Activated CD4-positive, alpha-beta T cell treated with anti-CD3 and anti-CD28 coated beads for 36 hours (primary cell): ENCODE measurements around the gene MAN2A2. TPM values are rescaled to one million over a fixed set of nuclear protein-coding genes. Genes with fewer than 3 reads are reported as not detected.

Experiments
- ATAC-seq: fragments of 200-7000 bp; cut with Tn5 transposase; one replicate; pipeline ENCODE4 v1.10.0; 2021; ENCODE audit warnings: mild to moderate bottlenecking, moderate library complexity
- CTCF ChIA-PET: fragments of 350-600 bp; sonication (Branson Sonifier 250); formaldehyde crosslinking; loops from one replicate; lab custom pipeline; 2021; ENCODE audit warnings: antibody characterized with exemption; lab: Charles Lee
- POLR2A ChIA-PET: fragments of 350-600 bp; sonication (Branson Sonifier 250); formaldehyde crosslinking; loops from one replicate; lab custom pipeline; 2021; ENCODE audit warnings: antibody characterized with exemption, inconsistent platforms; lab: Charles Lee
- DNase-seq: peaks from one replicate; pipeline ENCODE4 v3.0.0-alpha.2; 2020
- H3K27ac Mint-ChIP-seq: one replicate; pipeline ENCODE4 v1.8.0; 2021; ENCODE audit warnings: mixed read lengths
- H3K27me3 Mint-ChIP-seq: one replicate; pipeline ENCODE4 v1.8.0; 2021; ENCODE audit warnings: mixed read lengths
- H3K36me3 Mint-ChIP-seq: one replicate; pipeline ENCODE4 v1.8.0; 2021; ENCODE audit warnings: low read depth, mixed read lengths
- H3K4me1 Mint-ChIP-seq: one replicate; pipeline ENCODE4 v1.8.0; 2021; ENCODE audit warnings: mixed read lengths
- H3K4me3 Mint-ChIP-seq: one replicate; pipeline ENCODE4 v1.8.0; 2021; ENCODE audit warnings: mild to moderate bottlenecking, moderate library complexity, mixed read lengths
- H3K9me3 Mint-ChIP-seq: one replicate; pipeline ENCODE4 v1.8.0; 2021; ENCODE audit warnings: low read depth, mixed read lengths
- intact Hi-C, 2 experiments: fragments of 100-400 bp; cut with DNase I in 1 of 2; cut with micrococcal nuclease in 1 of 2; formaldehyde crosslinking; loops; one replicate each; pipeline versions ENCODE4 v1.14.2 to v1.15.1; 2022 to 2024; cut with DNase I, micrococcal nuclease
- total RNA-seq, 2 experiments: library from RNA; stranded (reverse); gene quantifications; one replicate each; pipeline ENCODE4 v1.2.3, GENCODE V29; 2021

The MAN2A2 gene
- total RNA-seq: 100 to 1,000 TPM in 1 of 2 experiments, 10 to 100 TPM in 1; 76.6 to 104 TPM

GRCh38 chr15:90902840-90903732 is at the start of gene MAN2A2:
Gene MAN2A2, plus strand, starts transcription at chr15:90903302. Its CDS starts 906 bp downstream, at chr15:90904208.
- Mint-ChIP-seq H3K9me3 (no peaks in the 10 kb centered on the region), H3K27me3 (no peaks in the 10 kb centered on the region), H3K27ac (peak within 1 kb of the TSS; percentile 88), H3K4me1 (peaks cover 16% of the 10 kb centered on the region), H3K36me3 (peaks cover 25% of the 10 kb centered on the region), H3K4me3 (peak within 1 kb of the TSS; percentile 81)
- CTCF ChIA-PET: interaction anchor here (0.6 to 8.6 kb wide), 19 partner anchors 9 to 637 kb away, joined by 3 to 164 read pairs (median 3); partner anchors contain the start of genes HDDC3, NGRN, PRC1 and UNC45A
- peak; percentile 91 for DNase-seq
- intact Hi-C loops: loop anchor here (1.0 to 5.0 kb wide), 10 partner anchors 27 to 368 kb away; partner anchors contain the start of genes BLM (in 1 of the 2), HDDC3 (in 1 of the 2), RCCD1 (in 1 of the 2) and VPS33B (in 1 of the 2)
- POLR2A ChIA-PET: interaction anchor here (0.6 to 2.4 kb wide), 7 partner anchors 16 to 186 kb away, joined by 3 to 15 read pairs (median 9); partner anchors contain the start of genes BLM, HDDC3 and UNC45A
- peak; percentile 65 for ATAC-seq

- CTCF ChIA-PET: interaction anchor here (0.6 to 1.4 kb wide), 3 partner anchors 14 to 29 kb away, joined by 3 to 8 read pairs (median 4); no protein-coding TSS in a partner anchor
- H3K4me1 Mint-ChIP-seq: peaks cover 78% of the 10 kb centered on the region
- DNase-seq: no peak
- peaks cover 15% of the 10 kb centered on the region for H3K36me3 Mint-ChIP-seq
- H3K4me3 Mint-ChIP-seq: no peak overlapping the region
- no peak for ATAC-seq
- H3K27ac Mint-ChIP-seq: peak overlapping the region; percentile 94
- H3K9me3 Mint-ChIP-seq: no peaks in the 10 kb centered on the region
- intact Hi-C loops: no loop called here
- H3K27me3 Mint-ChIP-seq: no peaks in the 10 kb centered on the region
- POLR2A ChIA-PET: interaction anchor here (0.7 to 1.1 kb wide), 3 partner anchors 17 to 40 kb away, joined by 3 to 7 read pairs (median 4); no protein-coding TSS in a partner anchor
Observed at GRCh38 chr15:90855139-90855538, 48.0 kb upstream of the MAN2A2 start.

DNA sequence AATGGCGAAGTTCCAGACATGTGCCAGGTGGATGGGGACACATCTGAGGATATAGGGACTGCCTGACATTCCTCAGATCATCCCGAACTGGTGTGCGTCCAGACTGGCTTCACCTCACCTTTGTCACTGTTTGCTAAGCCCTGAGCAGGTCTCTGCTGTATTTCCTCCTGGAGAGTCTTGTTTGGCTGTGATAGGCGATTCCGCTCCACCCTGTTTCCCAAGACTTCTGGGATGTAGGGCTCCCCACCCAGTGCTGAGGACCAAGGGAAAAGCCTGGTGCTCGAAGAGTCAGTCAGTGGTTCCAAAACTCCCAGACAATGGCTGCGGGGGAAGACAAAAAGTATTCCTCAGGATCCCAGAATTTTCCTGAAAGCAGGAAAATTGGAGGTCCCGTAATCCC is 45.8 kb upstream of the MAN2A2 start:
- H3K4me3 Mint-ChIP-seq: no peak overlapping the region

GRCh38 chr15:90857883-90858443 is 45.1 kb upstream of the MAN2A2 start:
- Mint-ChIP-seq H3K4me3 (no peak overlapping the region), H3K9me3 (no peaks in the 10 kb centered on the region), H3K36me3 (peaks cover 8% of the 10 kb centered on the region), H3K4me1 (peaks cover 60% of the 10 kb centered on the region), H3K27ac (peak overlapping the region; percentile 84), H3K27me3 (no peaks in the 10 kb centered on the region)
- DNase-seq (no peak), ATAC-seq (no peak)
- intact Hi-C loops: loop anchor here in 1 of 2 experiments (2.0 kb wide), 1 partner anchor 15 kb away; no protein-coding TSS in a partner anchor
- CTCF ChIA-PET: no interaction called here
- POLR2A ChIA-PET: no interaction called here

More for the DNA sequence above, 45.8 kb upstream of the MAN2A2 start:
- H3K4me1 Mint-ChIP-seq: peaks cover 66% of the 10 kb centered on the region
- CTCF ChIA-PET: no interaction called here
- peak overlapping the region; percentile 84 for H3K27ac Mint-ChIP-seq
- H3K36me3 Mint-ChIP-seq: peaks cover 8% of the 10 kb centered on the region
- no peaks in the 10 kb centered on the region for H3K9me3 Mint-ChIP-seq
- no peak for ATAC-seq
- H3K27me3 Mint-ChIP-seq: no peaks in the 10 kb centered on the region
- DNase-seq: no peak
- POLR2A ChIA-PET: no interaction called here
- intact Hi-C loops: loop anchor here in 1 of 2 experiments (2.0 kb wide), 1 partner anchor 15 kb away; no protein-coding TSS in a partner anchor

GRCh38 chr15:90859234-90860131 is 43.6 kb upstream of the MAN2A2 start:
- peaks cover 1% of the 10 kb centered on the region for H3K36me3 Mint-ChIP-seq
- peak overlapping the region; percentile 84 for H3K27ac Mint-ChIP-seq
- H3K9me3 Mint-ChIP-seq: no peaks in the 10 kb centered on the region
- peaks cover 66% of the 10 kb centered on the region for H3K4me1 Mint-ChIP-seq
- POLR2A ChIA-PET: interaction anchor here (0.6 to 2.0 kb wide), 3 partner anchors 16 to 119 kb away, joined by 3 to 6 read pairs (median 5); no protein-coding TSS in a partner anchor
- CTCF ChIA-PET: interaction anchor here (0.7 to 1.2 kb wide), 3 partner anchors 22 to 82 kb away, joined by 3 to 4 read pairs (median 3); no protein-coding TSS in a partner anchor
- DNase-seq (no peak), ATAC-seq (no peak)
- intact Hi-C loops: no loop called here
- no peaks in the 10 kb centered on the region for H3K27me3 Mint-ChIP-seq
- no peak overlapping the region for H3K4me3 Mint-ChIP-seq

GRCh38 chr15:90860450-90860849 is 42.7 kb upstream of the MAN2A2 start:
- intact Hi-C loops: no loop called here
- Mint-ChIP-seq H3K4me3 (no peak overlapping the region), H3K36me3 (no peaks in the 10 kb centered on the region), H3K27ac (peak overlapping the region; percentile 60), H3K27me3 (no peaks in the 10 kb centered on the region), H3K9me3 (no peaks in the 10 kb centered on the region), H3K4me1 (peaks cover 63% of the 10 kb centered on the region)
- DNase-seq (no peak), ATAC-seq (no peak)
- POLR2A ChIA-PET: interaction anchor here (2.0 kb wide), 1 partner anchor 23 kb away, joined by 6 read pairs; no protein-coding TSS in a partner anchor
- CTCF ChIA-PET: no interaction called here

- DNase-seq: peak; percentile 36
- H3K27me3 Mint-ChIP-seq: peaks cover 3% of the 10 kb centered on the region
- intact Hi-C loops: no loop called here
- H3K27ac Mint-ChIP-seq: peak overlapping the region; percentile 60
- H3K4me1 Mint-ChIP-seq: peaks cover 60% of the 10 kb centered on the region
- H3K4me3 Mint-ChIP-seq: no peak overlapping the region
- ChIA-PET CTCF (no interaction called here), POLR2A (interaction anchor here (1.0 kb wide), 1 partner anchor 31 kb away, joined by 4 read pairs; no protein-coding TSS in a partner anchor)
- no peaks in the 10 kb centered on the region for H3K9me3 Mint-ChIP-seq
- no peak for ATAC-seq
- no peaks in the 10 kb centered on the region for H3K36me3 Mint-ChIP-seq
Observed at GRCh38 chr15:90860942-90861675, 42.0 kb upstream of the MAN2A2 start.

- intact Hi-C loops: no loop called here
- H3K27me3 Mint-ChIP-seq: peaks cover 5% of the 10 kb centered on the region
- peaks cover 50% of the 10 kb centered on the region for H3K4me1 Mint-ChIP-seq
- no peak for ATAC-seq
- CTCF ChIA-PET: no interaction called here
- POLR2A ChIA-PET: no interaction called here
- H3K9me3 Mint-ChIP-seq: no peaks in the 10 kb centered on the region
- no peak overlapping the region for H3K4me3 Mint-ChIP-seq
- no peak for DNase-seq
- H3K36me3 Mint-ChIP-seq: no peaks in the 10 kb centered on the region
- peak overlapping the region; percentile 37 for H3K27ac Mint-ChIP-seq
Observed at GRCh38 chr15:90862487-90862886, 40.6 kb upstream of the MAN2A2 start.

- POLR2A ChIA-PET: interaction anchor here (1.0 to 1.6 kb wide), 7 partner anchors 9 to 48 kb away, joined by 4 to 13 read pairs (median 5); no protein-coding TSS in a partner anchor
- ATAC-seq (no peak), DNase-seq (no peak)
- H3K27ac Mint-ChIP-seq: peak overlapping the region; percentile 85
- H3K9me3 Mint-ChIP-seq: no peaks in the 10 kb centered on the region
- CTCF ChIA-PET: interaction anchor here (0.8 to 0.9 kb wide), 2 partner anchors 30 to 146 kb away, joined by 4 read pairs; partner anchors contain the start of gene BLM
- intact Hi-C loops: no loop called here
- H3K4me1 Mint-ChIP-seq: peaks cover 48% of the 10 kb centered on the region
- H3K27me3 Mint-ChIP-seq: peaks cover 5% of the 10 kb centered on the region
- no peaks in the 10 kb centered on the region for H3K36me3 Mint-ChIP-seq
- no peak overlapping the region for H3K4me3 Mint-ChIP-seq
Observed at GRCh38 chr15:90862964-90863778, 39.9 kb upstream of the MAN2A2 start.
